Measurements from ENCODE around the gene MTA2.

MTA2 gene

GRCh38 chr11:62610814-62611704 lies 9.4 kb upstream of the MTA2 start:
- ATAC-seq: no peak
- TF ChIP-seq ISL1 (CRISPR knock-in tag; IDR thresholded peaks at IDR 0.05) (no peak), BACH2 (CRISPR knock-in tag; IDR thresholded peaks at IDR 0.05; ENCODE audit: borderline replicate concordance) (no peak)

GRCh38 chr11:62610403-62610802 lies 8.7 kb upstream of the MTA2 start:
- no peak for ATAC-seq
- TF ChIP-seq TSHZ2 (CRISPR knock-in tag; IDR thresholded peaks at IDR 0.05) (no peak), CSRNP3 (CRISPR knock-in tag; IDR thresholded peaks at IDR 0.05) (no peak), ZC3H10 (CRISPR knock-in tag; IDR thresholded peaks at IDR 0.05) (no peak), ZNF70 (CRISPR knock-in tag; IDR thresholded peaks at IDR 0.05) (no peak), ZFP30 (CRISPR knock-in tag; IDR thresholded peaks at IDR 0.05) (no peak)

- TF ChIP-seq ZNF70 (CRISPR knock-in tag; IDR thresholded peaks at IDR 0.05): no peak
- TF ChIP-seq POU6F1 (CRISPR knock-in tag; IDR thresholded peaks at IDR 0.05; ENCODE audit: borderline replicate concordance, low read depth): no peak
- TF ChIP-seq BACH2 (CRISPR knock-in tag; IDR thresholded peaks at IDR 0.05; ENCODE audit: borderline replicate concordance): no peak
- no peak for TF ChIP-seq CSDC2 (CRISPR knock-in tag; IDR thresholded peaks at IDR 0.05)
- TF ChIP-seq TOX (CRISPR knock-in tag; IDR thresholded peaks at IDR 0.05; ENCODE audit: borderline replicate concordance): no peak
- TF ChIP-seq OSR1 (CRISPR knock-in tag; IDR thresholded peaks at IDR 0.05): no peak
- TF ChIP-seq ISL1 (CRISPR knock-in tag; IDR thresholded peaks at IDR 0.05): no peak
- TF ChIP-seq CSRNP3 (CRISPR knock-in tag; IDR thresholded peaks at IDR 0.05): no peak
- no peak for TF ChIP-seq ZFP30 (CRISPR knock-in tag; IDR thresholded peaks at IDR 0.05)
- TF ChIP-seq TCF4 (CRISPR knock-in tag; IDR thresholded peaks at IDR 0.05; ENCODE audit: borderline replicate concordance): no peak
- ATAC-seq: no peak
Observed at GRCh38 chr11:62608776-62609175, 7.1 kb upstream of the MTA2 start.

- ATAC-seq: no peak
- TF ChIP-seq ZNF565 (CRISPR knock-in tag; conservative IDR thresholded peaks at IDR 0.05; ENCODE audit: low read depth) (no peak), PATZ1 (CRISPR knock-in tag; IDR thresholded peaks at IDR 0.05; ENCODE audit: borderline replicate concordance) (no peak), CSRNP3 (CRISPR knock-in tag; IDR thresholded peaks at IDR 0.05) (no peak), TCF4 (CRISPR knock-in tag; IDR thresholded peaks at IDR 0.05; ENCODE audit: borderline replicate concordance) (no peak), ZNF70 (CRISPR knock-in tag; IDR thresholded peaks at IDR 0.05) (no peak), ZFP3 (CRISPR knock-in tag; IDR thresholded peaks at IDR 0.05) (no peak), ZC3H10 (CRISPR knock-in tag; IDR thresholded peaks at IDR 0.05) (no peak), BACH2 (CRISPR knock-in tag; IDR thresholded peaks at IDR 0.05; ENCODE audit: borderline replicate concordance) (no peak), TSHZ2 (CRISPR knock-in tag; IDR thresholded peaks at IDR 0.05) (no peak), POU6F1 (CRISPR knock-in tag; IDR thresholded peaks at IDR 0.05; ENCODE audit: borderline replicate concordance, low read depth) (no peak), ZNF8 (CRISPR knock-in tag; IDR thresholded peaks at IDR 0.05) (no peak), ISL1 (CRISPR knock-in tag; IDR thresholded peaks at IDR 0.05) (no peak)
Observed at GRCh38 chr11:62607714-62608113, 6.0 kb upstream of the MTA2 start.

Measured in SK-N-SH treated with all-trans-retinoic acid at 6 μM for 48 hours (cell line).